ENCODE measurements around the gene GRIFIN.

DNA sequence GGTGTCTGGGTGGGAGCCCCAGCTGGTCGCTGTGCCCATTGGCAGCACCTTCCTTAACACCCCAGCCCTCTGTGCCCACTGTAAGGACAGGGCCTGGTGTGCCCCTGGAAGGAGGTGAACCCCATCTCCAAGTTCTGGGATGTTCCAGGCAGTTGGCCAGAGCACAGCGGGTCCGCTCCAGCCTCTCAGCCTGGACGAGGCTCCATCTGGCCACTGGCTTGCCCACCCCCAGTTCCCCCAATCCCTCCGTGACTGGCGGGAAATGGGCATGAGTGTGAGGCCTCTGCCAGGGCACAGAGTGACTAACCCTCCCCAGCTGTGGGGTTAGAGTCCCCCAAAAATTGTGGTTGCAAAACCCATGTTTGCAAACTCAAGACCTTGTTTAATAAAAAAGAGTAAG is 15.6 kb downstream of the GRIFIN start:
- TF ChIP-seq, protein P1, sequence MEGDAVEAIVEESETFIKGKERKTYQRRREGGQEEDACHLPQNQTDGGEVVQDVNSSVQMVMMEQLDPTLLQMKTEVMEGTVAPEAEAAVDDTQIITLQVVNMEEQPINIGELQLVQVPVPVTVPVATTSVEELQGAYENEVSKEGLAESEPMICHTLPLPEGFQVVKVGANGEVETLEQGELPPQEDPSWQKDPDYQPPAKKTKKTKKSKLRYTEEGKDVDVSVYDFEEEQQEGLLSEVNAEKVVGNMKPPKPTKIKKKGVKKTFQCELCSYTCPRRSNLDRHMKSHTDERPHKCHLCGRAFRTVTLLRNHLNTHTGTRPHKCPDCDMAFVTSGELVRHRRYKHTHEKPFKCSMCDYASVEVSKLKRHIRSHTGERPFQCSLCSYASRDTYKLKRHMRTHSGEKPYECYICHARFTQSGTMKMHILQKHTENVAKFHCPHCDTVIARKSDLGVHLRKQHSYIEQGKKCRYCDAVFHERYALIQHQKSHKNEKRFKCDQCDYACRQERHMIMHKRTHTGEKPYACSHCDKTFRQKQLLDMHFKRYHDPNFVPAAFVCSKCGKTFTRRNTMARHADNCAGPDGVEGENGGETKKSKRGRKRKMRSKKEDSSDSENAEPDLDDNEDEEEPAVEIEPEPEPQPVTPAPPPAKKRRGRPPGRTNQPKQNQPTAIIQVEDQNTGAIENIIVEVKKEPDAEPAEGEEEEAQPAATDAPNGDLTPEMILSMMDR (IDR thresholded peaks at IDR 0.05), result no peak
- no peak for TF ChIP-seq POLR2A (IDR thresholded peaks at IDR 0.05)
